RWPE1 (cell line): ENCODE measurements around the gene GGPS1.

Experiments used
- CTCF ChIA-PET: fragments of 350-600 bp; sonication (Branson Sonifier 250); formaldehyde crosslinking; extraction: SDS; loops from one replicate; lab custom pipeline; 2021; lab: Yijun Ruan, JAX
- POLR2A ChIA-PET: fragments of 400-600 bp; formaldehyde crosslinking; extraction: SDS; loops from one replicate; lab custom pipeline; 2020; ENCODE audit warnings: antibody characterized with exemption; ENCODE audit not compliant: low non-redundant PET; lab: Yijun Ruan, JAX
- DNase-seq: peaks from one replicate; pipeline ENCODE4 v3.0.0; 2012; ENCODE audit warnings: low spot score
- H3K27ac ChIP-seq: fragments of 450-650 bp; 2 replicates; pipeline ENCODE4 v1.5.1; 2017
- TF ChIP-seq, protein P1 (sequence below): fragments of 450-650 bp; conservative IDR thresholded peaks from 2 replicates; pipeline ENCODE4 v1.5.1; 2017; ENCODE audit warnings: low read depth, mild to moderate bottlenecking

GGPS1 gene

GRCh38 chr1:235287208-235287882 is 41.0 kb upstream of the GGPS1 start:
- H3K27ac ChIP-seq = no peak overlapping the region
- no peak for DNase-seq
- TF ChIP-seq, protein P1, sequence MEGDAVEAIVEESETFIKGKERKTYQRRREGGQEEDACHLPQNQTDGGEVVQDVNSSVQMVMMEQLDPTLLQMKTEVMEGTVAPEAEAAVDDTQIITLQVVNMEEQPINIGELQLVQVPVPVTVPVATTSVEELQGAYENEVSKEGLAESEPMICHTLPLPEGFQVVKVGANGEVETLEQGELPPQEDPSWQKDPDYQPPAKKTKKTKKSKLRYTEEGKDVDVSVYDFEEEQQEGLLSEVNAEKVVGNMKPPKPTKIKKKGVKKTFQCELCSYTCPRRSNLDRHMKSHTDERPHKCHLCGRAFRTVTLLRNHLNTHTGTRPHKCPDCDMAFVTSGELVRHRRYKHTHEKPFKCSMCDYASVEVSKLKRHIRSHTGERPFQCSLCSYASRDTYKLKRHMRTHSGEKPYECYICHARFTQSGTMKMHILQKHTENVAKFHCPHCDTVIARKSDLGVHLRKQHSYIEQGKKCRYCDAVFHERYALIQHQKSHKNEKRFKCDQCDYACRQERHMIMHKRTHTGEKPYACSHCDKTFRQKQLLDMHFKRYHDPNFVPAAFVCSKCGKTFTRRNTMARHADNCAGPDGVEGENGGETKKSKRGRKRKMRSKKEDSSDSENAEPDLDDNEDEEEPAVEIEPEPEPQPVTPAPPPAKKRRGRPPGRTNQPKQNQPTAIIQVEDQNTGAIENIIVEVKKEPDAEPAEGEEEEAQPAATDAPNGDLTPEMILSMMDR = no peak
- ChIA-PET CTCF (no interaction called here), POLR2A (no interaction called here)

GRCh38 chr1:235289859-235290739 is 38.3 kb upstream of the GGPS1 start:
- CTCF ChIA-PET = no interaction called here
- TF ChIP-seq, protein P1 = no peak
- no peak for DNase-seq
- POLR2A ChIA-PET = no interaction called here
- no peak overlapping the region for H3K27ac ChIP-seq

DNA sequence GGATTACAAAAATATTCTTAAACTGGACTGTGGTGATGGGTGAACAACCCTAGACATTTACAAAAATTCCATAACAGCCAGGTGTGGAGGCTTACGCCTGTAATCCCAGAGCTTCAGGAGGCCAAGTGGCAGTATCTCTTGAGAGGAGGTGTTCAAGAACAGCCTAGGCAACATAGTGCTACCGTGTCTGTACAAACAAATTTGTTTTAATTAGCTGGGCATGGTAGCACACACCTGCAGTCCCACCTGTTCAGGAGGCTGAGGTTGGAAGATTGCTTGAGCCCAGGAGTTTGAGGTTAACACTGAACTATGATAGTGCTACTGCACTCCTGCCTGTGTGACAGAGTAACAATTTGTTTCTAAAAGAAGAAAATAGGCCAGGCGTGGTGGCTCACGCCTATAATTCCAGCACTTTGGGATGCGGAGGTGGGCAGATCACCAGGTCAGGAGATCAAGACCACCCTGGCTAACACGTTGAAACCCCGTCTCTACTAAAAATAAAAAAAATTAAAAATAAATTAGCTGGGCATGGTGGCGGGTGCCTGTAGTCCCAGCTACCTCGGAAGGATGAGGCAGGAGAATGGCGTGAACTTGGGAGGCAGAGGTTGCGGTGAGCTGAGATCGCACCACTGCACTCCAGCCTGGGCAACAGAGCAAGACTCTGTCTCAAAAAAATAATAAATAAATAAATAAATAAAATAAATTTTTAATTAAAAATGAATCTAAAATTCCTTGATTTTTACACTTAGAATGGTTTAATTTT is 37.4 kb upstream of the GGPS1 start:
- no peak for DNase-seq
- ChIA-PET POLR2A (no interaction called here), CTCF (no interaction called here)
- TF ChIP-seq, protein P1 = no peak
- no peak overlapping the region for H3K27ac ChIP-seq

- no peak overlapping the region for H3K27ac ChIP-seq
- TF ChIP-seq, protein P1 = no peak
- DNase-seq = no peak
- ChIA-PET CTCF (interaction anchor here (0.5 kb wide), 1 partner anchor 131 kb away, joined by 4 read pairs; no protein-coding TSS in a partner anchor), POLR2A (no interaction called here)
Measured at GRCh38 chr1:235291599-235292091, 36.7 kb upstream of the GGPS1 start.

- ChIA-PET CTCF (interaction anchor here (0.5 to 0.7 kb wide), 3 partner anchors 125 to 474 kb away, joined by 3 to 4 read pairs (median 3); no protein-coding TSS in a partner anchor), POLR2A (no interaction called here)
- TF ChIP-seq, protein P1 = no peak
- H3K27ac ChIP-seq = no peak overlapping the region
- DNase-seq = no peak
Measured at GRCh38 chr1:235292790-235293189, 35.6 kb upstream of the GGPS1 start.
